ENCODE results near the gene FBXO9. TPM values are rescaled to one million over a fixed set of nuclear protein-coding genes. Genes with fewer than 3 reads are reported as not detected.

The FBXO9 gene
- total RNA-seq, 2 experiments from 2014 or later: 40.8 to 41.6 TPM

- DNase-seq (no peak), ATAC-seq (no peak)
- Mint-ChIP-seq H3K4me3 (no peak overlapping the region), H3K9me3 (no peaks in the 10 kb centered on the region), H3K27ac (no peak overlapping the region), H3K4me1 (ENCODE audit: low read depth) (no peaks in the 10 kb centered on the region), H3K36me3 (ENCODE audit: low read depth) (no peaks in the 10 kb centered on the region), H3K27me3 (peaks cover 6% of the 10 kb centered on the region)
- POLR2A ChIA-PET: no interaction called here
- TF ChIP-seq CTCF (IDR thresholded peaks at IDR 0.05): no peak
- intact Hi-C loops (cut with micrococcal nuclease): no loop called here
- CTCF ChIA-PET: no interaction called here
Measured at GRCh38 chr6:53124131-53124800, 59.1 kb downstream of the FBXO9 start.

- DNase-seq: no peak
- ChIA-PET POLR2A (interaction anchor here (1.0 kb wide), 1 partner anchor 11 kb away, joined by 4 read pairs; no protein-coding TSS in a partner anchor), CTCF (no interaction called here)
- Mint-ChIP-seq H3K4me1 (ENCODE audit: low read depth) (no peaks in the 10 kb centered on the region), H3K4me3 (no peak overlapping the region), H3K36me3 (ENCODE audit: low read depth) (no peaks in the 10 kb centered on the region), H3K9me3 (no peaks in the 10 kb centered on the region), H3K27me3 (peaks cover 9% of the 10 kb centered on the region), H3K27ac (no peak overlapping the region)
- ATAC-seq: no peak
- intact Hi-C loops (cut with micrococcal nuclease): no loop called here
- TF ChIP-seq CTCF (IDR thresholded peaks at IDR 0.05): no peak
Measured at GRCh38 chr6:53125276-53125675, 60.1 kb downstream of the FBXO9 start.

GRCh38 chr6:53128842-53129241, 63.6 kb downstream of the FBXO9 start:
- no peak for ATAC-seq
- intact Hi-C loops (cut with micrococcal nuclease): no loop called here
- Mint-ChIP-seq H3K27me3 (peaks cover 11% of the 10 kb centered on the region), H3K4me3 (no peak overlapping the region), H3K36me3 (ENCODE audit: low read depth) (no peaks in the 10 kb centered on the region), H3K27ac (no peak overlapping the region), H3K9me3 (no peaks in the 10 kb centered on the region), H3K4me1 (ENCODE audit: low read depth) (no peaks in the 10 kb centered on the region)
- no peak for TF ChIP-seq CTCF (IDR thresholded peaks at IDR 0.05)
- CTCF ChIA-PET: no interaction called here
- POLR2A ChIA-PET: no interaction called here
- no peak for DNase-seq

GRCh38 chr6:53130569-53131290, 65.5 kb downstream of the FBXO9 start:
- Mint-ChIP-seq H3K27me3 (peaks cover 11% of the 10 kb centered on the region), H3K4me1 (ENCODE audit: low read depth) (peaks cover 4% of the 10 kb centered on the region), H3K27ac (no peak overlapping the region), H3K36me3 (ENCODE audit: low read depth) (no peaks in the 10 kb centered on the region), H3K9me3 (no peaks in the 10 kb centered on the region), H3K4me3 (no peak overlapping the region)
- POLR2A ChIA-PET: no interaction called here
- DNase-seq (no peak), ATAC-seq (no peak)
- no peak for TF ChIP-seq CTCF (IDR thresholded peaks at IDR 0.05)
- CTCF ChIA-PET: no interaction called here
- intact Hi-C loops (cut with micrococcal nuclease): no loop called here

- no peaks in the 10 kb centered on the region for H3K36me3 Mint-ChIP-seq (ENCODE audit: low read depth)
- intact Hi-C loops (cut with micrococcal nuclease): no loop called here
- ATAC-seq (no peak), DNase-seq (no peak)
- ChIA-PET POLR2A (no interaction called here), CTCF (no interaction called here)
- H3K4me1 Mint-ChIP-seq (ENCODE audit: low read depth): peaks cover 4% of the 10 kb centered on the region
- no peak overlapping the region for H3K4me3 Mint-ChIP-seq
- no peaks in the 10 kb centered on the region for H3K9me3 Mint-ChIP-seq
- no peak overlapping the region for H3K27ac Mint-ChIP-seq
- TF ChIP-seq CTCF (IDR thresholded peaks at IDR 0.05): no peak
- H3K27me3 Mint-ChIP-seq: peaks cover 8% of the 10 kb centered on the region
Measured at GRCh38 chr6:53133961-53134360, 68.8 kb downstream of the FBXO9 start.

All from activated CD8-positive, alpha-beta T cell treated with anti-CD3 and anti-CD28 coated beads for 36 hours (primary cell).